ENCODE results near the gene PLXNA4. TPM values are rescaled to one million over a fixed set of nuclear protein-coding genes. Genes with fewer than 3 reads are reported as not detected.

PLXNA4 gene
- total RNA-seq, 1 experiment from 2014 or later = 11.2 TPM

GRCh38 chr7:132577206-132578049, 1.2 kb upstream of the PLXNA4 start:
- peak overlapping the region; percentile 57 for H3K4me3 ChIP-seq
- no peaks in the 10 kb centered on the region for H3K36me3 ChIP-seq
- no peaks in the 10 kb centered on the region for H3K27me3 ChIP-seq
- no peaks in the 10 kb centered on the region for H3K9me3 ChIP-seq (replicated peaks)
- H3K4me1 ChIP-seq = no peaks in the 10 kb centered on the region
- H3K27ac ChIP-seq = no peak overlapping the region
- peak; percentile 79 to 83 for DNase-seq

- H3K27ac ChIP-seq = no peak overlapping the region
- H3K36me3 ChIP-seq = no peaks in the 10 kb centered on the region
- no peaks in the 10 kb centered on the region for H3K4me1 ChIP-seq
- H3K27me3 ChIP-seq = no peaks in the 10 kb centered on the region
- H3K9me3 ChIP-seq (replicated peaks) = no peaks in the 10 kb centered on the region
- peak overlapping the region; percentile 59 for H3K4me3 ChIP-seq
- peak in 1 of 2 experiments; percentile 29 for DNase-seq
Observed at GRCh38 chr7:132576721-132577085, 433 bp upstream of the PLXNA4 start.

- no peaks in the 10 kb centered on the region for H3K9me3 ChIP-seq (replicated peaks)
- H3K36me3 ChIP-seq = no peaks in the 10 kb centered on the region
- H3K4me3 ChIP-seq = peak overlapping the region; percentile 59
- no peak overlapping the region for H3K27ac ChIP-seq
- peak; percentile 65 to 80 for DNase-seq
- H3K4me1 ChIP-seq = no peaks in the 10 kb centered on the region
- H3K27me3 ChIP-seq = no peaks in the 10 kb centered on the region
Observed at GRCh38 chr7:132575419-132575981, 770 bp downstream of the PLXNA4 start.

GRCh38 chr7:132574223-132574622, 2.0 kb downstream of the PLXNA4 start:
- H3K4me1 ChIP-seq = no peaks in the 10 kb centered on the region
- H3K4me3 ChIP-seq = no peak overlapping the region
- no peak overlapping the region for H3K27ac ChIP-seq
- no peaks in the 10 kb centered on the region for H3K9me3 ChIP-seq (replicated peaks)
- no peaks in the 10 kb centered on the region for H3K36me3 ChIP-seq
- no peaks in the 10 kb centered on the region for H3K27me3 ChIP-seq
- DNase-seq = no peak

- H3K4me3 ChIP-seq = no peak overlapping the region
- DNase-seq = no peak
- H3K4me1 ChIP-seq = no peaks in the 10 kb centered on the region
- H3K27ac ChIP-seq = no peak overlapping the region
- no peaks in the 10 kb centered on the region for H3K9me3 ChIP-seq (replicated peaks)
- no peaks in the 10 kb centered on the region for H3K36me3 ChIP-seq
- no peaks in the 10 kb centered on the region for H3K27me3 ChIP-seq
Observed at GRCh38 chr7:132573251-132573955, 2.9 kb downstream of the PLXNA4 start.

- no peaks in the 10 kb centered on the region for H3K27me3 ChIP-seq
- H3K27ac ChIP-seq = no peak overlapping the region
- no peak overlapping the region for H3K4me3 ChIP-seq
- no peaks in the 10 kb centered on the region for H3K9me3 ChIP-seq (replicated peaks)
- no peaks in the 10 kb centered on the region for H3K4me1 ChIP-seq
- H3K36me3 ChIP-seq = no peaks in the 10 kb centered on the region
- no peak for DNase-seq
Observed at GRCh38 chr7:132572526-132572925, 3.7 kb downstream of the PLXNA4 start.

- Histone ChIP-seq H3K9me3 (replicated peaks) (no peaks in the 10 kb centered on the region), H3K36me3 (no peaks in the 10 kb centered on the region), H3K4me3 (no peak overlapping the region), H3K27ac (no peak overlapping the region), H3K4me1 (no peaks in the 10 kb centered on the region), H3K27me3 (no peaks in the 10 kb centered on the region)
- DNase-seq = no peak
Observed at GRCh38 chr7:132571970-132572369, 4.3 kb downstream of the PLXNA4 start.

- Histone ChIP-seq H3K36me3 (no peaks in the 10 kb centered on the region), H3K27me3 (no peaks in the 10 kb centered on the region), H3K27ac (no peak overlapping the region), H3K9me3 (replicated peaks) (no peaks in the 10 kb centered on the region), H3K4me1 (no peaks in the 10 kb centered on the region), H3K4me3 (no peak overlapping the region)
- DNase-seq = no peak
Observed at GRCh38 chr7:132569884-132570614, 6.2 kb downstream of the PLXNA4 start.

GRCh38 chr7:132568962-132569361, 7.3 kb downstream of the PLXNA4 start:
- H3K27ac ChIP-seq = no peak overlapping the region
- H3K4me3 ChIP-seq = no peak overlapping the region
- H3K9me3 ChIP-seq (replicated peaks) = no peaks in the 10 kb centered on the region
- H3K27me3 ChIP-seq = no peaks in the 10 kb centered on the region
- no peaks in the 10 kb centered on the region for H3K4me1 ChIP-seq
- DNase-seq = peak; percentile 9 to 28
- no peaks in the 10 kb centered on the region for H3K36me3 ChIP-seq

- H3K27ac ChIP-seq = no peak overlapping the region
- no peaks in the 10 kb centered on the region for H3K9me3 ChIP-seq (replicated peaks)
- no peaks in the 10 kb centered on the region for H3K27me3 ChIP-seq
- no peak for DNase-seq
- H3K4me1 ChIP-seq = no peaks in the 10 kb centered on the region
- H3K4me3 ChIP-seq = no peak overlapping the region
- no peaks in the 10 kb centered on the region for H3K36me3 ChIP-seq
Observed at GRCh38 chr7:132565885-132566284, 10.4 kb downstream of the PLXNA4 start.

- Histone ChIP-seq H3K9me3 (replicated peaks) (no peaks in the 10 kb centered on the region), H3K27ac (no peak overlapping the region), H3K4me1 (no peaks in the 10 kb centered on the region), H3K4me3 (no peak overlapping the region), H3K36me3 (no peaks in the 10 kb centered on the region), H3K27me3 (no peaks in the 10 kb centered on the region)
- DNase-seq = no peak
Observed at GRCh38 chr7:132565441-132565840, 10.8 kb downstream of the PLXNA4 start.

- no peak for DNase-seq
- Histone ChIP-seq H3K27ac (no peak overlapping the region), H3K27me3 (no peaks in the 10 kb centered on the region), H3K9me3 (replicated peaks) (no peaks in the 10 kb centered on the region), H3K36me3 (no peaks in the 10 kb centered on the region), H3K4me3 (no peak overlapping the region), H3K4me1 (no peaks in the 10 kb centered on the region)
Observed at GRCh38 chr7:132564849-132565248, 11.4 kb downstream of the PLXNA4 start.

- no peaks in the 10 kb centered on the region for H3K4me1 ChIP-seq
- H3K36me3 ChIP-seq = no peaks in the 10 kb centered on the region
- H3K27ac ChIP-seq = no peak overlapping the region
- H3K27me3 ChIP-seq = no peaks in the 10 kb centered on the region
- H3K4me3 ChIP-seq = no peak overlapping the region
- no peak for DNase-seq
- H3K9me3 ChIP-seq (replicated peaks) = no peaks in the 10 kb centered on the region
Observed at GRCh38 chr7:132564090-132564489, 12.2 kb downstream of the PLXNA4 start.

- no peak for DNase-seq
- Histone ChIP-seq H3K4me1 (no peaks in the 10 kb centered on the region), H3K27me3 (no peaks in the 10 kb centered on the region), H3K4me3 (no peak overlapping the region), H3K9me3 (replicated peaks) (no peaks in the 10 kb centered on the region), H3K36me3 (no peaks in the 10 kb centered on the region), H3K27ac (no peak overlapping the region)
Observed at GRCh38 chr7:132562690-132563089, 13.6 kb downstream of the PLXNA4 start.

GRCh38 chr7:132561763-132562162, 14.5 kb downstream of the PLXNA4 start:
- no peaks in the 10 kb centered on the region for H3K27me3 ChIP-seq
- no peak overlapping the region for H3K27ac ChIP-seq
- H3K4me1 ChIP-seq = no peaks in the 10 kb centered on the region
- DNase-seq = no peak
- H3K9me3 ChIP-seq (replicated peaks) = no peaks in the 10 kb centered on the region
- no peak overlapping the region for H3K4me3 ChIP-seq
- H3K36me3 ChIP-seq = no peaks in the 10 kb centered on the region
